ENCODE measurements around the gene MYOZ3.

MYOZ3 gene

GRCh38 chr5:150692276-150692675, 31.2 kb downstream of the MYOZ3 start:
- ATAC-seq (ENCODE audit: insufficient read depth, low read depth) (no peak), DNase-seq (no peak)
- H3K27me3 ChIP-seq (ENCODE audit: insufficient read depth, low read length, poor library complexity) = no peaks in the 10 kb centered on the region
- H3K9me3 ChIP-seq (ENCODE audit: insufficient read depth, low read length, severe bottlenecking) = no peaks in the 10 kb centered on the region
- no peak overlapping the region for H3K4me2 ChIP-seq (ENCODE audit: insufficient read depth, low read length)
- H3K79me2 ChIP-seq (ENCODE audit: insufficient read depth, low read length) = no peaks in the 10 kb centered on the region
- no peaks in the 10 kb centered on the region for H3K4me1 ChIP-seq (ENCODE audit: insufficient read depth, low read length)
- TF ChIP-seq CTCF (IDR thresholded peaks at IDR 0.05; ENCODE audit: borderline replicate concordance, extremely low read depth, low read length, poor library complexity, severe bottlenecking) (no peak), EZH2 (IDR thresholded peaks at IDR 0.05; ENCODE audit: borderline replicate concordance, low read depth, low read length, severe bottlenecking) (no peak)
- H3K4me3 ChIP-seq (ENCODE audit: low read depth in 1 of 2, low read length in 2 of 2) = no peak overlapping the region
- no peaks in the 10 kb centered on the region for H4K20me1 ChIP-seq (ENCODE audit: insufficient read depth, low read length)
- H3K9ac ChIP-seq (ENCODE audit: low read depth, low read length) = no peak overlapping the region
- no peak overlapping the region for H2AFZ ChIP-seq (ENCODE audit: low read depth, low read length)
- H3K27ac ChIP-seq (ENCODE audit: low read length) = no peak overlapping the region
- H3K36me3 ChIP-seq (ENCODE audit: insufficient read depth, low read length) = peaks cover 72% of the 10 kb centered on the region

GRCh38 chr5:150694612-150695011, 33.6 kb downstream of the MYOZ3 start:
- TF ChIP-seq CTCF (IDR thresholded peaks at IDR 0.05; ENCODE audit: borderline replicate concordance, extremely low read depth, low read length, poor library complexity, severe bottlenecking) = no peak
- TF ChIP-seq EZH2 (IDR thresholded peaks at IDR 0.05; ENCODE audit: borderline replicate concordance, low read depth, low read length, severe bottlenecking) = no peak

GRCh38 chr5:150700246-150700593, 39.2 kb downstream of the MYOZ3 start:
- peaks cover 43% of the 10 kb centered on the region for H3K36me3 ChIP-seq (ENCODE audit: insufficient read depth, low read length)
- H3K4me1 ChIP-seq (ENCODE audit: insufficient read depth, low read length) = peaks cover 26% of the 10 kb centered on the region
- peak overlapping the region; percentile 90 for H3K4me2 ChIP-seq (ENCODE audit: insufficient read depth, low read length)
- peak overlapping the region; percentile 93 for H3K9ac ChIP-seq (ENCODE audit: low read depth, low read length)
- peak overlapping the region; percentile 99 for H2AFZ ChIP-seq (ENCODE audit: low read depth, low read length)
- H3K9me3 ChIP-seq (ENCODE audit: insufficient read depth, low read length, severe bottlenecking) = no peaks in the 10 kb centered on the region
- no peak for TF ChIP-seq EZH2 (IDR thresholded peaks at IDR 0.05; ENCODE audit: borderline replicate concordance, low read depth, low read length, severe bottlenecking)
- TF ChIP-seq CTCF (IDR thresholded peaks at IDR 0.05; ENCODE audit: borderline replicate concordance, extremely low read depth, low read length, poor library complexity, severe bottlenecking) = no peak
- no peak for ATAC-seq (ENCODE audit: insufficient read depth, low read depth)
- peak overlapping the region; percentile 73 to 85 for H3K4me3 ChIP-seq (ENCODE audit: low read depth in 1 of 2, low read length in 2 of 2)
- H3K27me3 ChIP-seq (ENCODE audit: insufficient read depth, low read length, poor library complexity) = no peaks in the 10 kb centered on the region
- peak overlapping the region; percentile 96 for H3K27ac ChIP-seq (ENCODE audit: low read length)
- DNase-seq = no peak
- H3K79me2 ChIP-seq (ENCODE audit: insufficient read depth, low read length) = peaks cover 28% of the 10 kb centered on the region
- H4K20me1 ChIP-seq (ENCODE audit: insufficient read depth, low read length) = peaks cover 6% of the 10 kb centered on the region; the same call in 1 of the 2 replicates

More at GRCh38 chr5:150694612-150695011, 33.6 kb downstream of the MYOZ3 start:
- DNase-seq = no peak
- Histone ChIP-seq H2AFZ (ENCODE audit: low read depth, low read length) (no peak overlapping the region), H3K27me3 (ENCODE audit: insufficient read depth, low read length, poor library complexity) (no peaks in the 10 kb centered on the region), H3K4me2 (ENCODE audit: insufficient read depth, low read length) (no peak overlapping the region), H3K27ac (ENCODE audit: low read length) (no peak overlapping the region), H4K20me1 (ENCODE audit: insufficient read depth, low read length) (peaks cover 5% of the 10 kb centered on the region; the same call in 1 of the 2 replicates), H3K4me3 (ENCODE audit: low read depth in 1 of 2, low read length in 2 of 2) (no peak overlapping the region), H3K9me3 (ENCODE audit: insufficient read depth, low read length, severe bottlenecking) (no peaks in the 10 kb centered on the region), H3K79me2 (ENCODE audit: insufficient read depth, low read length) (peaks cover 16% of the 10 kb centered on the region), H3K4me1 (ENCODE audit: insufficient read depth, low read length) (peaks cover 7% of the 10 kb centered on the region), H3K36me3 (ENCODE audit: insufficient read depth, low read length) (peaks cover 91% of the 10 kb centered on the region), H3K9ac (ENCODE audit: low read depth, low read length) (no peak overlapping the region)
- no peak for ATAC-seq (ENCODE audit: insufficient read depth, low read depth)

All from DND-41 (cell line).